Activated CD4-positive, alpha-beta T cell treated with anti-CD3 and anti-CD28 coated beads, Interleukin-2, amount 10 ng/mL, durations not matched to agents 7 days and 5 days (primary cell): ENCODE results near the gene ASPDH. TPM values are rescaled to one million over a fixed set of nuclear protein-coding genes. Genes with fewer than 3 reads are reported as not detected.
"Not testable (repeated sequence)": the region's sequence is repeated elsewhere in the genome, so short reads cannot be mapped to it uniquely, and the experiment has no call there.

Experiments used
- CTCF ChIA-PET: fragments of 350-600 bp; sonication (Branson Sonifier 250); formaldehyde crosslinking; loops from one replicate; lab custom pipeline; 2021; ENCODE audit warnings: antibody characterized with exemption; lab: Charles Lee
- POLR2A ChIA-PET: fragments of 350-600 bp; sonication (Branson Sonifier 250); formaldehyde crosslinking; loops from one replicate; lab custom pipeline; 2021; ENCODE audit warnings: antibody characterized with exemption; lab: Charles Lee
- DNase-seq: peaks from one replicate; pipeline ENCODE4 v3.0.0-alpha.2; 2020
- H3K27ac Mint-ChIP-seq: one replicate; pipeline ENCODE4 v1.8.0; 2021; ENCODE audit warnings: mild to moderate bottlenecking, moderate library complexity, mixed read lengths
- H3K27me3 Mint-ChIP-seq: one replicate; pipeline ENCODE4 v1.8.0; 2021; ENCODE audit warnings: mixed read lengths
- H3K36me3 Mint-ChIP-seq: one replicate; pipeline ENCODE4 v1.8.0; 2021; ENCODE audit warnings: low read depth, mixed read lengths
- H3K4me1 Mint-ChIP-seq: one replicate; pipeline ENCODE4 v1.8.0; 2021; ENCODE audit warnings: mixed read lengths
- H3K4me3 Mint-ChIP-seq: one replicate; pipeline ENCODE4 v1.8.0; 2021; ENCODE audit warnings: mild to moderate bottlenecking, moderate library complexity, mixed read lengths
- H3K9me3 Mint-ChIP-seq: one replicate; pipeline ENCODE4 v1.8.0; 2021; ENCODE audit warnings: mixed read lengths
- total RNA-seq, 2 experiments: library from RNA; stranded (reverse); gene quantifications; one replicate each; pipeline ENCODE4 v1.2.3, GENCODE V29; 2021

The ASPDH gene
- total RNA-seq, 2 experiments from 2014 or later: not detected

DNA sequence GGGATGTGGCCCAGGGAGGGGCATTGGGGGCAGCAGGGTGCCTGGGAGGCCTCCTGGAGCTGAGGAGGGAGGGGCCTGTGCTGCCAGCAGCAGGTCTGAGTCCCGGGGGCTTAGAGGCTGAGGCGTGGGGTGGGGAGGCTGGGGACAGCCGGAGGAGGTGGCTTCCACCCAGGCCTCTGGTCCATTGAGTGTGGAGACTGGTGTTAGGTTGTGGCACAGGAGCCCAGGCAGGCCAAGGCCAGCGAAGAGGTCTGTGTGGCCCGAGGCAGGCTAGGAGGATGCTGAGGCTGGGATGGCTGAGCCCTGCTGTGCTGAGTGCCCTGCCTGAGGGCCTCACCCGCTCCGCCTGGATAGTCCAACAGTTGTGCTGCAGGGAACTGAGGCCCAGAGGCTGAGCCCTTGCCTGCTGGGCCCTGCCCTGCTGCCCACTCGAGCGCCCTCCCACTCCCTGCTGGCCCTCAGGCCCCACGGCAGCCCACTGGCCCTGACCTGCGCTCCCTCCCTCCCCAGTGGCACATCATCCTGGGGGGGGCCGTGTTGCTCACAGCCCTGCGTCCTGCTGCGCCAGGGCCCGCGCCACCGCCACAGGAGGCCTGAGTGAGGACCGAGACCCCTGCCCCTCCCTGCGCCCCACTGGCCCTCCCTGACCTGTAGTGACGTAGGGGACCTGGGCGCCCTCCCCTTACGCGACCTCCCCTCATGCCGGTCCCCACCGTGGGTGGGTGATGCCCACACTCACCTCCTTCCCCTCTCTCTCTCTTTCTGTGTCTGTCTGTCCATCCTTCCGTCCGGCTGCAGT lies 32.2 kb downstream of the ASPDH start:
- H3K27me3 Mint-ChIP-seq: no peaks in the 10 kb centered on the region
- CTCF ChIA-PET: no interaction called here
- H3K36me3 Mint-ChIP-seq: peaks cover 39% of the 10 kb centered on the region
- H3K4me1 Mint-ChIP-seq: peaks cover 13% of the 10 kb centered on the region
- H3K4me3 Mint-ChIP-seq: no peak overlapping the region
- POLR2A ChIA-PET: no interaction called here
- no peak overlapping the region for H3K27ac Mint-ChIP-seq
- peaks cover 2% of the 10 kb centered on the region for H3K9me3 Mint-ChIP-seq
- no peak for DNase-seq

DNA sequence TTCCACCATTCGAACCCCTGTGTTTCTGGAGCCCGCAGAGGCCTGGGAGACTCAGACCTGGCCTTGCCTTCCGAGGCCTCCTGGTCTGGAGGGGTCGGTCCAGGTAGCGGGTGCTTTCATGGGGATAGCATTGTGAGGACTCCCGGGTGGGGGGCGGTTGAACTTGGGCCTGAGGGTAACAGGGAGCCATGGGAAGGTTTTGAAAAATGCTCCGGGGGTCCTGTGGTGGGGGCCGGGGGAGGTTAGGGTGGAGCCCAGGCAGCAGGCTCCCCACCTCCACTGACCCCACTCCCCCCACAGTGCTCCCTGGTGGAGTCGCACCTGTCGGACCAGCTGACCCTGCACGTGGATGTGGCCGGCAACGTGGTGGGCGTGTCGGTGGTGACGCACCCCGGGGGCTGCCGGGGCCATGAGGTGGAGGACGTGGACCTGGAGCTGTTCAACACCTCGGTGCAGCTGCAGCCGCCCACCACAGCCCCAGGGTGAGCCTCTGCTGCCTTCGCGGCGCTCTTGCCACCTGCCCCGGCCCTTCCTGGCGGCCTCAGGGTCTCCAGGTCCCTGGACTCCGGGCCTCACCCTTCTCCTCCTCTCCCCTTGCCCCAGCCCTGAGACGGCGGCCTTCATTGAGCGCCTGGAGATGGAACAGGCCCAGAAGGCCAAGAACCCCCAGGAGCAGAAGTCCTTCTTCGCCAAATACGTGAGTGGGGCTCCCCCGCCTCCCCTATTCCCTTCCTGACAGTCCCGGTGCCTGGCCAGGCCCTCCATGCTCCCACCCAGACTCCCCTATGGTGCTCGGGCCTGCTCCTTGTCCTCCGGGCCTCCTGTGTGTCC lies 33.2 kb downstream of the ASPDH start:
- peaks cover 33% of the 10 kb centered on the region for H3K36me3 Mint-ChIP-seq
- H3K27me3 Mint-ChIP-seq: peaks cover 2% of the 10 kb centered on the region
- H3K4me3 Mint-ChIP-seq: no peak overlapping the region
- H3K4me1 Mint-ChIP-seq: peaks cover 18% of the 10 kb centered on the region
- no peak for DNase-seq
- no peaks in the 10 kb centered on the region for H3K9me3 Mint-ChIP-seq
- H3K27ac Mint-ChIP-seq: no peak overlapping the region
- ChIA-PET POLR2A (no interaction called here), CTCF (no interaction called here)

- no peak overlapping the region for H3K4me3 Mint-ChIP-seq
- H3K9me3 Mint-ChIP-seq: no peaks in the 10 kb centered on the region
- POLR2A ChIA-PET: no interaction called here
- CTCF ChIA-PET: interaction anchor here (0.9 to 2.0 kb wide), 4 partner anchors 17 to 123 kb away, joined by 4 to 8 read pairs (median 6); no protein-coding TSS in a partner anchor
- no peak for DNase-seq
- no peak overlapping the region for H3K27ac Mint-ChIP-seq
- H3K36me3 Mint-ChIP-seq: peaks cover 29% of the 10 kb centered on the region
- H3K4me1 Mint-ChIP-seq: peaks cover 18% of the 10 kb centered on the region
- peaks cover 2% of the 10 kb centered on the region for H3K27me3 Mint-ChIP-seq
Measured at GRCh38 chr19:50479761-50480251, 33.9 kb downstream of the ASPDH start.

DNA sequence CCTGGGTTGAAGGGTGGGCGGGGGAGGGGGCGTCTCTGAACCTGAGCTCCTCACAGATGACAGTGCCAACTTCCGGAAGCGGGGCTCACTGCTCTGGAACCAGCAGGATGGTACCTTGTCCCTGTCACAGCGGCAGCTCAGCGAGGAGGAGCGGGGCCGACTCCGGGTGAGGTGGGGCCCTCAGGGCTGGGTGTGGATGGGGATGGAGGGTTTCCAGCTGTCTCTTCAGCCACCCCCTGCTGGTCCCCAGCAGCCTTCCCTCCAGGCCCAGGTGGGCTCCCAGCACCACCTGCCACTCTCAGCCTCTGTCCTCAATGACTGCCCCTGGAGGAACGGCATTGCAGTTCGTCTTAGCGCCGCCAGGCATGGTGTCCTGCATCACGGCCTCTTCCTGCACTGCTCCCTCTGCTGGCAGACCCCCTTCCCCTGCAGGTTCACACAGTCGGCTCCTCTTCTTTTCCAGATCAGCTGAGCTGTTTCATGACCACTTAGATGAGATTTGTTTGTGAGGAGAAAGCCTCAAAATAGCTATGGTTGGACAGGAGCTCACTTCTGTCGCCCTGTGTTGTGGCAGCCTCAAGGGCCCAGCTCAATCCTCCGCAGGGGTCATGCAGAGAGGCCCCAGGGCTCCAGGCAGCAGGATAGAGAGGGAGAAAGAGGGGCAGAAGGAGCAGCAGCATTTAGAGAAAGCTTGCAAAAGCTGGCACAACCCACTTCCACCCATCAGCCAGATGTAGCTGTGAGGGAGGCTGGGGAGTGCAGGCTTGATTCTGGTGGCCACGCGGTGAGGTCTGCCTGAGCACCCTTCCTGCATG lies 34.6 kb downstream of the ASPDH start:
- POLR2A ChIA-PET: no interaction called here
- Mint-ChIP-seq H3K36me3 (peaks cover 29% of the 10 kb centered on the region), H3K9me3 (no peaks in the 10 kb centered on the region), H3K4me1 (peaks cover 18% of the 10 kb centered on the region), H3K27ac (no peak overlapping the region), H3K27me3 (peaks cover 2% of the 10 kb centered on the region), H3K4me3 (no peak overlapping the region)
- no peak for DNase-seq
- CTCF ChIA-PET: interaction anchor here (0.6 to 2.0 kb wide), 5 partner anchors 16 to 1285 kb away, joined by 4 to 8 read pairs (median 5); no protein-coding TSS in a partner anchor

DNA sequence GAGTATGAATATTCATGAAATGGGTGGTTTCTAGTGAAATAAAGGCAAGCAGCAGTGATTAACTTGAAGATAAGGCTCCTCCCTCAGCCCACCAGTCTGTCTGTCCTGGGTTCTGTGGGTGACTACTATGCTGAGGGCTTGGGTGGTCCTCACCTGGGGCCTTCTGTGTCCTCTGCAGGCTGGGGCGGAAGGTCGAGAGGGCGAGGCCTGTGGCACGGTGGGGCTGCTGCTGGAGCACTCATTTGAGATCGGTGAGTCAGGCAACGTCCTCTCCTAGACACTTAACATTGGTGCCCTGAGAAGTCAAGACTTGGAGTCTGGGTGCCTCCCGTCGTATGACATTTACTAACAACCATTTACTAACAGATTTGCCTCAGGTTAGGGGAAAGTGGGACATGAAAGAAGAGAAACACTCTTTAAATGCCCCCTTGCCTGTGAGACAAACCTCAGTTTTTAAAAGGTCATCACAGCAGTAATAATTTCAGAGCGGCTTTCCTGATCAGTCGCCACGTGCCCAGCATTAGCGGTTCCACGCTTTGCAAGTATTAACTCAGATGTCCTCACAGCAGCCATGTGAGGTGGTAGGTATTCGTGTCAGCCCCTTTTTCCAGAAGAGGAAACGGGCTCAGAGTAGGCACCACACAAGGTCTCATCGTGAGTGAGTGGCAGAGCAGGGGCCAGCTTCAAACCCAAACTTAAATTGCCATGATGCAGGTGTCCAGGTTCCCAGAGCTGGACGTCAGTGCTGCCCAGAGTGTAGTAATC lies 35.8 kb downstream of the ASPDH start:
- Mint-ChIP-seq H3K27me3 (peaks cover 2% of the 10 kb centered on the region), H3K4me1 (peaks cover 18% of the 10 kb centered on the region), H3K4me3 (peak overlapping the region; percentile 99), H3K27ac (peak overlapping the region; percentile 96), H3K9me3 (no peaks in the 10 kb centered on the region), H3K36me3 (peaks cover 23% of the 10 kb centered on the region)
- ChIA-PET CTCF (interaction anchor here (0.6 to 2.0 kb wide), 3 partner anchors 55 to 110 kb away, joined by 3 to 8 read pairs (median 4); no protein-coding TSS in a partner anchor), POLR2A (no interaction called here)
- no peak for DNase-seq

DNA sequence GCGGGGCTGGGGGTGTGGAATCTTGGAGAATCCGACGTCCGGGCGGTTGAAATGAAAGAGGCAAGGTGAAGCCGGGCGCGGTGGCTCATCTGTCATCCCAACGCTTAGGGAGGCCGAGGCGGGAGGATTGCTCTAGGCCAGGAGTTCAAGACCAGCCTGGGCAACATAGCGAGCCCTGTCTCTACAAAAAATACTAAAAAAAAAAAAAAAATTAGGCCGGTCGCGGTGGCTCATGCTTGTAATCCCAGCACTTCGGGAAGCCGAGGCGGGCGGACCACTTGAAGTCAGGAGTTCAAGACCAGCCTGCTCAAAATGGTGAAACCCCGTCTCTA lies 36.8 kb downstream of the ASPDH start:
- Mint-ChIP-seq H3K36me3 (peaks cover 23% of the 10 kb centered on the region), H3K4me1 (peaks cover 18% of the 10 kb centered on the region), H3K27ac (peak overlapping the region; percentile 96), H3K27me3 (peaks cover 2% of the 10 kb centered on the region), H3K4me3 (peak overlapping the region; percentile 99), H3K9me3 (no peaks in the 10 kb centered on the region)
- ChIA-PET CTCF (no interaction called here), POLR2A (no interaction called here)
- DNase-seq: no peak

DNA sequence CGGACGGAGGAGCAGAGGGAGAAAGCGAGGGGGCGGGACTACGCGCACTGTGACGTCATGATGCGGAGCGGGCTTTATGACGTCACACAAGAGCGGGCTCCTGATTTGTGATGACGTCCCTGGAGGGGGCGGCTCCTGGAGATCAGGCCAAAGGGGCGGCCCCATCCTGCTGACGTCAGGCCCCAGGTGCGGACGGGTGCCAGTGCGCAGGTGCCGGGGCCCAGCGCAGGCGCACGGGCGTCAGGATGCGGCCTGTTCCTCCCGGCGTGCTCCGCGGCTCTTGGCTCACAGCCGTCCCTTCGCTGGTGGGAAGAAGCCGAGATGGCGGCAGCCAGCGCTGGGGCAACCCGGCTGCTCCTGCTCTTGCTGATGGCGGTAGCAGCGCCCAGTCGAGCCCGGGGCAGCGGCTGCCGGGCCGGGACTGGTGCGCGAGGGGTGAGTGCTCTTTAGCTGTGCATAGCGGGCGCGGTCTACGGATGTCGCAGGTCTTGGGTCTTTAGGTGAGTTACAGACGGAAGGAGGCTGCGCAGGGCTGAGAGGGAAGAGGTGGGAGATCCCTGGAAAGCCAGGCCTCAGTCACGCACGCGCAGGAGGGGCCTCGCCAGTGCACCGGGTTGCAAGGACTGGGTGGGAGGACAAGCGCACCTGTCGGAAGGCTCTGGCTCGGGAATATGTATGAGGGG lies 37.3 kb downstream of the ASPDH start, which contains the start of the genes EMC10 and GARIN5A:
EMC10 (plus strand) TSS at position 284 of the 683 bp plus-strand sequence; CDS start at position 322, 38 bp downstream.
GARIN5A (minus strand) TSS at position 625 of the 683 bp plus-strand sequence; CDS start at position 165, 460 bp downstream.
- Mint-ChIP-seq H3K36me3 (peaks cover 23% of the 10 kb centered on the region), H3K4me1 (peaks cover 18% of the 10 kb centered on the region), H3K9me3 (no peaks in the 10 kb centered on the region), H3K27ac (peak within 1 kb of the TSS; percentile 96), H3K4me3 (peak within 1 kb of the TSS; percentile 99), H3K27me3 (peaks cover 2% of the 10 kb centered on the region)
- POLR2A ChIA-PET: no interaction called here
- DNase-seq: peak; percentile 94
- CTCF ChIA-PET: interaction anchor here (1.5 kb wide), 1 partner anchor 119 kb away, joined by 4 read pairs; no protein-coding TSS in a partner anchor

DNA sequence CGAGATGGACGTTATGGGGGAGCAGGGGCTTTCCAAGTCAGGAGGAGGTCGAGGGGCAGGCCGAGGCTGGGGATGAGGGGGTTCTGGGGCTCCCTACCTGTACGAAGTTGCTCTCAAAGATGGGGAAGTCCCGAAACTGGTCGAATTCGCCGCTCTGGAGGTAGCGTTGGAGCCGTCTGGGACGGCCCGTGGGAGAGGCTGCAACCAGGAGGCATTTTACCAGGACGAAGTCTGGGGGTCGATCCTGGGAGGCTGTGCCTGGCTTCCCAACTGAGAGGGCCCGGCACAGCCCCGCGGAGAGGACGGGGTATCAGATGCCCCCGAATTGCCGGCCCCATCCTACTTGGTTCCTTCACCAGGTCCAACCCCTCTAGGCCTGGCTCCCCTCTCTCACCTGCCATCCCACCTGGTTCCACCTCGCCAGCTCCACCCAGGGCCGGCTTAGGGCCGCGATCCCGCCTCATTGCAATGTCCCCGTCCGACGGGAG lies 37.9 kb downstream of the ASPDH start:
- Mint-ChIP-seq H3K27ac (peak overlapping the region; percentile 96), H3K27me3 (peaks cover 2% of the 10 kb centered on the region), H3K9me3 (no peaks in the 10 kb centered on the region), H3K4me1 (peaks cover 18% of the 10 kb centered on the region), H3K36me3 (peaks cover 17% of the 10 kb centered on the region), H3K4me3 (peak overlapping the region; percentile 99)
- DNase-seq: no peak
- CTCF ChIA-PET: interaction anchor here (1.5 kb wide), 1 partner anchor 119 kb away, joined by 4 read pairs; no protein-coding TSS in a partner anchor
- POLR2A ChIA-PET: no interaction called here

GRCh38 chr19:50475101-50475568 lies 38.6 kb downstream of the ASPDH start:
- Mint-ChIP-seq H3K4me1 (peaks cover 18% of the 10 kb centered on the region), H3K27me3 (peaks cover 2% of the 10 kb centered on the region), H3K4me3 (peak overlapping the region; percentile 99), H3K9me3 (no peaks in the 10 kb centered on the region), H3K36me3 (peaks cover 17% of the 10 kb centered on the region), H3K27ac (peak overlapping the region; percentile 96)
- ChIA-PET CTCF (interaction anchor here (1.5 to 1.7 kb wide), 3 partner anchors 15 to 118 kb away, joined by 3 to 5 read pairs (median 4); no protein-coding TSS in a partner anchor), POLR2A (interaction anchor here (0.7 kb wide), 1 partner anchor 118 kb away, joined by 4 read pairs; no protein-coding TSS in a partner anchor)
- DNase-seq: no peak

DNA sequence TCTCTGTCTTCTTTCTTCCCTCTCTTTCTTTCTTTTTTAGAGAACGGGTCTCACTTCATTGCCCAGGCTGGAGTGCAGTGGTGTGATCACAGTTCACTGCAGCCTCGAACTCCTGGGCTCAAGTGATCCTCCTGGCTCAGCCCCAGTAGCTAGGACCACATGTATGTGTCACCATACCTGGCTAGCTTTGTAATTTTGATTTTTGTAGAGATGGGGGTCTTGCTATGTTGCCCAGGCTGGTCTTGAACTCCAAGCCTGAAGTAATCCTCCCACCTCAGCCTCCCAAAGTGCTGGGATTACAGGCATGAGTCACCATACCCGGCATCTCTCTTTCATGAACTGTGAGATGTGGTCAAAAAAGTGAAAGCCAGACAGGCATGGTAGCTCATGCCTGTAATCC lies 40.4 kb downstream of the ASPDH start:
- Mint-ChIP-seq H3K4me1 (peaks cover 18% of the 10 kb centered on the region), H3K36me3 (peaks cover 11% of the 10 kb centered on the region)
- DNase-seq, H3K27ac Mint-ChIP-seq, H3K4me3 Mint-ChIP-seq, POLR2A ChIA-PET, H3K9me3 Mint-ChIP-seq, H3K27me3 Mint-ChIP-seq: not testable (repeated sequence)
- CTCF ChIA-PET: interaction anchor here (0.7 to 1.7 kb wide), 3 partner anchors 10 to 136 kb away, joined by 3 to 5 read pairs (median 3); no protein-coding TSS in a partner anchor
